ENCODE results near the gene TRIM58.

TRIM58 gene

GRCh38 chr1:247895163-247895637, 38.2 kb downstream of the TRIM58 start, which contains the start of gene OR2W3:
TSS of gene OR2W3 (plus strand) at chr1:247895587. CDS start at chr1:247895587, 0 bp downstream.
- DNase-seq, result no peak

GRCh38 chr1:247895976-247896375, 39.0 kb downstream of the TRIM58 start:
- DNase-seq, result no peak

GRCh38 chr1:247904122-247904521, 47.1 kb downstream of the TRIM58 start:
- no peak for DNase-seq

- no peak for DNase-seq
These were observed 48.2 kb downstream of the TRIM58 start for GRCh38 chr1:247905181-247905580.

- DNase-seq, result no peak
These were observed 49.0 kb downstream of the TRIM58 start for GRCh38 chr1:247905910-247906503.

GRCh38 chr1:247906504-247907047, 49.6 kb downstream of the TRIM58 start:
- DNase-seq, result peak; percentile 82 to 84

GRCh38 chr1:247908766-247909165, 51.8 kb downstream of the TRIM58 start:
- DNase-seq, result no peak

- no peak for DNase-seq
These were observed 56.8 kb downstream of the TRIM58 start for GRCh38 chr1:247913786-247914185.

GRCh38 chr1:247914941-247915662, 58.1 kb downstream of the TRIM58 start:
- DNase-seq, result no peak

GRCh38 chr1:247919952-247920351, 63.0 kb downstream of the TRIM58 start, which contains the start of gene OR2T8:
TSS of gene OR2T8 (plus strand) at chr1:247920252. CDS start at chr1:247921018, 766 bp downstream.
- no peak for DNase-seq

GRCh38 chr1:247923941-247924340, 67.0 kb downstream of the TRIM58 start:
- no peak for DNase-seq

- DNase-seq, result no peak
These were observed 67.9 kb downstream of the TRIM58 start, which contains the start of gene OR2AJ1 for GRCh38 chr1:247924868-247925267. TSS of gene OR2AJ1 (plus strand) at chr1:247924889. CDS start at chr1:247933769, 8,880 bp downstream.

All from NCI-H526 (cell line).